PC-3 (cell line): Measurements from ENCODE around the gene ARL10.

Experiments used
- EZH2 ChIP-seq: fragments of 300-600 bp; sonication (generic); IDR thresholded peaks from one replicate; pipeline ENCODE4 v1.6.1; 2017; ENCODE audit warnings: antibody characterized with exemption, mild to moderate bottlenecking, low read length; ENCODE audit not compliant: unreplicated experiment
- TF ChIP-seq, protein P1 (sequence below): fragments of 300-600 bp; sonication (generic); conservative IDR thresholded peaks from 2 replicates; pipeline ENCODE4 v1.5.1; 2017; ENCODE audit warnings: antibody characterized with exemption, low read depth, mild to moderate bottlenecking, low read length

DNA sequence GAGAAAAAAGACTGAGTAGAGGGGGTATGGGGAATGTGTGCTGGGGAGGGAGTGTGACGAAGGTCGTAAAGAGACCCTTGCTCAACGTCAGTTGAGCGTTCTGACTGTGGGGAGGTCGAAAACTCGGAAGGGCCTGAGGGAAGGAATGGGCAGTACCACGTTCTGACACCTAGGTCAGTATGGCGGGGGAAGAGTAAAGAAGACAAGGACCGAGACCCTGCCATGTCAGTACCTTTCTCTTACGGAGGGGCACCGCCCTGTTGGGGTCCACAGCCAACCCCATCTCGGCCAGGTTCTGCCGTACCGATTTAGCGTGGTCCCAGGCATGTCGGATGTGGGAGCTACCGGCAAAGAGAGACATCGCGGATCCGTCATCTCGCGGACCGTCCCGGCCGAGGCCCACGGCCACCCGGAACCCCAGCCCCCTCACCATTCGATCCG is 22.7 kb downstream of the ARL10 start:
- TF ChIP-seq, protein P1, sequence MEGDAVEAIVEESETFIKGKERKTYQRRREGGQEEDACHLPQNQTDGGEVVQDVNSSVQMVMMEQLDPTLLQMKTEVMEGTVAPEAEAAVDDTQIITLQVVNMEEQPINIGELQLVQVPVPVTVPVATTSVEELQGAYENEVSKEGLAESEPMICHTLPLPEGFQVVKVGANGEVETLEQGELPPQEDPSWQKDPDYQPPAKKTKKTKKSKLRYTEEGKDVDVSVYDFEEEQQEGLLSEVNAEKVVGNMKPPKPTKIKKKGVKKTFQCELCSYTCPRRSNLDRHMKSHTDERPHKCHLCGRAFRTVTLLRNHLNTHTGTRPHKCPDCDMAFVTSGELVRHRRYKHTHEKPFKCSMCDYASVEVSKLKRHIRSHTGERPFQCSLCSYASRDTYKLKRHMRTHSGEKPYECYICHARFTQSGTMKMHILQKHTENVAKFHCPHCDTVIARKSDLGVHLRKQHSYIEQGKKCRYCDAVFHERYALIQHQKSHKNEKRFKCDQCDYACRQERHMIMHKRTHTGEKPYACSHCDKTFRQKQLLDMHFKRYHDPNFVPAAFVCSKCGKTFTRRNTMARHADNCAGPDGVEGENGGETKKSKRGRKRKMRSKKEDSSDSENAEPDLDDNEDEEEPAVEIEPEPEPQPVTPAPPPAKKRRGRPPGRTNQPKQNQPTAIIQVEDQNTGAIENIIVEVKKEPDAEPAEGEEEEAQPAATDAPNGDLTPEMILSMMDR = no peak
- no peak for TF ChIP-seq EZH2
